Omental fat pad (tissue), 4 donors: ENCODE results near the gene DNAH11. TPM values are rescaled to one million over a fixed set of nuclear protein-coding genes. Genes with fewer than 3 reads are reported as not detected.

Experiments used
- ATAC-seq: fragments of 150-250 bp; one replicate; pipeline ENCODE4 v1.9.1; 2016; ENCODE audit warnings: mild to moderate bottlenecking, moderate library complexity; ENCODE audit not compliant: low FRiP score
- DNase-seq: peaks from one replicate; pipeline ENCODE4 v3.0.0-alpha.2; 2019; ENCODE audit warnings: low spot score
- total RNA-seq, 4 donors: library from RNA; depleted of rRNA; stranded (reverse); fragments of >200 nt; gene quantifications; one replicate each; pipeline ENCODE4 v1.1.0, GENCODE V29; 2016
- TF ChIP-seq, protein P1 (sequence below), 3 donors: fragments of 450-650 bp; IDR thresholded peaks; one replicate each; pipeline ENCODE4 v1.5.1; 2016 to 2017; ENCODE audit warnings: antibody characterized with exemption in 3 of 3, mild to moderate bottlenecking in 3 of 3, moderate library complexity in 2 of 3

The DNAH11 gene, protein sequence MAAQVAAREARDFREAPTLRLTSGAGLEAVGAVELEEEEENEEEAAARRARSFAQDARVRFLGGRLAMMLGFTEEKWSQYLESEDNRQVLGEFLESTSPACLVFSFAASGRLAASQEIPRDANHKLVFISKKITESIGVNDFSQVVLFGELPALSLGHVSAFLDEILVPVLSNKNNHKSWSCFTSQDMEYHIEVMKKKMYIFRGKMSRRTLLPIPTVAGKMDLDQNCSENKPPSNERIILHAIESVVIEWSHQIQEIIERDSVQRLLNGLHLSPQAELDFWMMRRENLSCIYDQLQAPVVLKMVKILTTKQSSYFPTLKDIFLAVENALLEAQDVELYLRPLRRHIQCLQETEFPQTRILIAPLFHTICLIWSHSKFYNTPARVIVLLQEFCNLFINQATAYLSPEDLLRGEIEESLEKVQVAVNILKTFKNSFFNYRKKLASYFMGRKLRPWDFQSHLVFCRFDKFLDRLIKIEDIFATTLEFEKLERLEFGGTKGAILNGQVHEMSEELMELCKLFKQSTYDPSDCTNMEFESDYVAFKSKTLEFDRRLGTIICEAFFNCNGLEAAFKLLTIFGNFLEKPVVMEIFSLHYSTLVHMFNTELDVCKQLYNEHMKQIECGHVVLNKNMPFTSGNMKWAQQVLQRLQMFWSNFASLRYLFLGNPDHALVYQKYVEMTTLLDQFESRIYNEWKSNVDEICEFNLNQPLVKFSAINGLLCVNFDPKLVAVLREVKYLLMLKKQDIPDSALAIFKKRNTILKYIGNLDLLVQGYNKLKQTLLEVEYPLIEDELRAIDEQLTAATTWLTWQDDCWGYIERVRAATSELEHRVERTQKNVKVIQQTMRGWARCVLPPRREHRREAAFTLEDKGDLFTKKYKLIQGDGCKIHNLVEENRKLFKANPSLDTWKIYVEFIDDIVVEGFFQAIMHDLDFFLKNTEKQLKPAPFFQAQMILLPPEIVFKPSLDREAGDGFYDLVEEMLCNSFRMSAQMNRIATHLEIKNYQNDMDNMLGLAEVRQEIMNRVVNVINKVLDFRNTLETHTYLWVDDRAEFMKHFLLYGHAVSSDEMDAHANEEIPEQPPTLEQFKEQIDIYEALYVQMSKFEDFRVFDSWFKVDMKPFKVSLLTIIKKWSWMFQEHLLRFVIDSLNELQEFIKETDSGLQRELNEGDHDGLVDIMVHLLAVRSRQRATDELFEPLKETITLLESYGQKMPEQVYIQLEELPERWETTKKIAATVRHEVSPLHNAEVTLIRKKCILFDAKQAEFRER (N-terminal part only)
- total RNA-seq, result under 1 TPM; 0.32 to 0.88 (median 0.49) TPM

DNA sequence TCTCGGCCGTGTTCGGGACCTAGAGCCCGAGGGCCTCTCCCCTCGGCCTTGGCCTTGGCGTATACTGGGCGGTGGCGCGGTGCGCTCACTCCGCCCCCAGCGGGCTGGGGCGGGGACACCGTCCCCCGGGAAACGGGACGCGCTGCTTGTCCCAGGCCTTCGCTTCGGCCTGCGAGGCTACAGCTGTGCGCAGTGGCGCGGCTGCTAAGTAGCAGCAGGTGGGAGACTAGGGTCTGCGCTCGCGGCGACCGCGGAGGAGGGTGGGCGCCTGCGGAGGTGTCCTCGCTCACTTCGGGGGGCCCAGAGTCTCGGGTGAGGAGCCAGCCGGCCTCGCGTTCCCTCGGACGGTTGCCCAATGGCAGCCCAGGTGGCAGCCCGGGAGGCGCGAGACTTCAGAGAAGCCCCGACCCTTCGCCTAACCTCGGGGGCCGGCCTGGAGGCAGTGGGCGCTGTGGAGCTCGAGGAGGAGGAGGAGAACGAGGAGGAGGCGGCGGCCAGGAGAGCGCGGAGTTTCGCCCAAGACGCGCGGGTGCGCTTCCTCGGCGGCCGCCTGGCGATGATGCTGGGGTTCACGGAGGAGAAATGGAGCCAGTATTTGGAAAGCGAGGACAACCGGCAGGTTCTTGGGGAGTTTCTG, at the start of gene DNAH11:
Gene DNAH11, plus strand, starts transcription at position 149 of the 637 bp plus-strand sequence. Its CDS starts 207 bp downstream, at position 356.
- DNase-seq (no peak), ATAC-seq (no peak)
- TF ChIP-seq, protein P1, sequence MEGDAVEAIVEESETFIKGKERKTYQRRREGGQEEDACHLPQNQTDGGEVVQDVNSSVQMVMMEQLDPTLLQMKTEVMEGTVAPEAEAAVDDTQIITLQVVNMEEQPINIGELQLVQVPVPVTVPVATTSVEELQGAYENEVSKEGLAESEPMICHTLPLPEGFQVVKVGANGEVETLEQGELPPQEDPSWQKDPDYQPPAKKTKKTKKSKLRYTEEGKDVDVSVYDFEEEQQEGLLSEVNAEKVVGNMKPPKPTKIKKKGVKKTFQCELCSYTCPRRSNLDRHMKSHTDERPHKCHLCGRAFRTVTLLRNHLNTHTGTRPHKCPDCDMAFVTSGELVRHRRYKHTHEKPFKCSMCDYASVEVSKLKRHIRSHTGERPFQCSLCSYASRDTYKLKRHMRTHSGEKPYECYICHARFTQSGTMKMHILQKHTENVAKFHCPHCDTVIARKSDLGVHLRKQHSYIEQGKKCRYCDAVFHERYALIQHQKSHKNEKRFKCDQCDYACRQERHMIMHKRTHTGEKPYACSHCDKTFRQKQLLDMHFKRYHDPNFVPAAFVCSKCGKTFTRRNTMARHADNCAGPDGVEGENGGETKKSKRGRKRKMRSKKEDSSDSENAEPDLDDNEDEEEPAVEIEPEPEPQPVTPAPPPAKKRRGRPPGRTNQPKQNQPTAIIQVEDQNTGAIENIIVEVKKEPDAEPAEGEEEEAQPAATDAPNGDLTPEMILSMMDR (IDR thresholded peaks at IDR 0.05), result no peak

DNA sequence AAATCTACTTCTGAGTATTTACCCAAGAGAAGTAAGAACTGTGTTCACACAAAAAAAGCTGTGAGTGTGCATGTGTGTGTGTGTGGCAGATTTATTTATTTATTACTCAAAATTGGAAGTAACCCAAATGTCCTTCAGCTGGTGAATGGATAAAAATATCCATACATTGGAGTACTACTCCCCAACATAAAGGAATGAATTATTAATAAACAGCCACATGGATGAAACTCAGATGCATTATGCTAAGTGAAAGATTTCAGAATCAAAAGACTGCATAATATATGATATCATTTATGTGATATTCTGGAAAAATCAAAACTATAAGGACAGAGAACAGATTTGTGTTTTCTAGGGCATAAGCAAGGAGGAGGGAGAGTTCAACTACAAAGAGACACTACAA, 47.1 kb upstream of the DNAH11 start:
- TF ChIP-seq, protein P1 (IDR thresholded peaks at IDR 0.05), result no peak
- no peak for DNase-seq

DNA sequence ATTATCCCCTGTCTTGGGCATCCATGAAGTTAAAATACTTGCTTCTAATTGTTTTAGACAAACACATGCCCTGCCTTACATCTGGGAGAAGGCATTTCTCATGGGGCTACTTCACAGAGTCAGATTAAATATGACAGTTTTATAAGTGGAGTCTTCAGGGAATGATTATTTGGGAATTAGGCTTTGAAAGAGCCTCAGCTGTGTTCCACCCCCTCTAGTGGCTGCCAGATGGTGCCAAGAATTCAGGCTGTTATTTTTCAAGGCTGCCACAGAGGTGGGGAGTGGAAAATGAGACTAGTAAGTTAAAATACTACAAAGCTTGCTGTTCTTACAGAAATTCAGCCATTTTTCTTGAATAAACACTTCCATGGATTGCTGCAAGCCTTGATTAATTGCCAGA, 45.8 kb upstream of the DNAH11 start:
- DNase-seq (no peak), ATAC-seq (no peak)

More for the DNA sequence above, 47.1 kb upstream of the DNAH11 start:
- ATAC-seq, result no peak

DNA sequence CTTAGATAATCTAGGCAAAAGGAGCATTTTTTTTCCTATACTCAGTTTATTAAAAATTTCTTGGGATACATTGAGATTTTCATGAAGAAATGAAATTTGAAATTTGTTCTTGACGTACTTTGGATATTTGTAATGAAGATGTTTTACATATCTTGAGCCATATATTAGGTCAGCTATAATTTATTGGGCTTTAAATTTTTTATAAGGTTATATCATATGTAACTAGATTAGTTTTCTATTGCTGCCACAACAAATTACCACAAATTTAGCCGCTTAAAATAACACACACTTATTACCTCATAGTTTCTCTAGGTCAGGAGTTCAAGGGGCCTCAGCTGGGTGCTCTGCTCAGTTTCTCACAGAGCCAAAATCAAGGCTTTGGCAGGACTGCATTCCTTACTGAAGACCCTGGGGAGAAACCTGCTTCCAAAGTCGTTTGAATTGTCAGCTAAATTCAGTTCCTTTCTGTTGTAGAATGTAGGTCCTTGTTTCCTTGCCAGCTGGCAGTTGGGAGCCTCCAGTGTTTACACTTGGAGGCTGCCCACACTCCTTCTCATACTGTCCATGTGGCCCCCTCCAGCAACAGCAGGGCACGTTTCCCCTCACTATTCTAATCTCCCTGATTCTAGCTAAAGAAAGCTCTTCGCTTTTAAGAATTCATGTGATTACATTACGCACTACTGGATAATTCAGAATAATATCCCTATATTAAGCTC, 42.6 kb upstream of the DNAH11 start:
- DNase-seq (no peak), ATAC-seq (no peak)
- TF ChIP-seq, protein P1 (IDR thresholded peaks at IDR 0.05), result no peak

More for the DNA sequence above, 45.8 kb upstream of the DNAH11 start:
- TF ChIP-seq, protein P1 (IDR thresholded peaks at IDR 0.05), result no peak

DNA sequence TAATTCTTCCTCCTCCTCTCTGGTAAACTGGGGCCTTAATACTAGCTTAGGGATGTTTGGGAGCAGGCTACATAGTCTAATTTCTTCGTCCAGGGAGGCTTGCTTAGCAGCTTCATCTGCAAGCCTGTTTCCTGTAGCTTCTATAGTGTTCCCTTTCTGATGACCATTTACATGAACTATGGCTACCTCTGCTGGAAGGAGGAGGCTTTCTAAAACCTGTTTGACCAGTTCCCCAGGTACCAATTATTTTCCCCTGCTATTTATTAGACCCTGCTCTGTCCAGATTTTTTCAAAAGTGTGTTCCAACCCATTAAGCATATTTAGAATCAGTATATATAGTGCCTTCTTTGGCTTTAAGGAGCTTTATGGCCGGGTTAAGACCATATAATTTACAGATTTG, 38.8 kb upstream of the DNAH11 start:
- DNase-seq (no peak), ATAC-seq (no peak)
- TF ChIP-seq, protein P1 (IDR thresholded peaks at IDR 0.05), result no peak
